HFFc6 (cell line): Measurements from ENCODE around the gene TMEM87B. TPM values are rescaled to one million over a fixed set of nuclear protein-coding genes. Genes with fewer than 3 reads are reported as not detected.

Experiments
- DNase-seq: peaks from one replicate; pipeline ENCODE4 v3.0.0-alpha.2; 2018
- H3K27ac Mint-ChIP-seq: 2 replicates; pipeline ENCODE4 v1.8.0; 2020; ENCODE audit warnings: mild to moderate bottlenecking, mixed read lengths
- H3K27me3 Mint-ChIP-seq: 2 replicates; pipeline ENCODE4 v1.8.0; 2021; ENCODE audit warnings: mild to moderate bottlenecking, moderate library complexity, mixed read lengths; ENCODE audit not compliant: insufficient read depth
- H3K36me3 Mint-ChIP-seq: 2 replicates; pipeline ENCODE4 v1.8.0; 2021; ENCODE audit warnings: low read depth, mixed read lengths
- H3K4me1 Mint-ChIP-seq: 2 replicates; pipeline ENCODE4 v1.8.0; 2020; ENCODE audit warnings: low read depth, mixed read lengths
- H3K4me3 Mint-ChIP-seq: 2 replicates; pipeline ENCODE4 v1.8.0; 2020; ENCODE audit warnings: mild to moderate bottlenecking, moderate library complexity, mixed read lengths
- H3K9me3 Mint-ChIP-seq: 2 replicates; pipeline ENCODE4 v1.8.0; 2020; ENCODE audit warnings: mild to moderate bottlenecking, mixed read lengths
- CTCF ChIP-seq: fragments of 200-600 bp; sonication (generic); IDR thresholded peaks from 2 replicates; pipeline ENCODE4 v1.5.0; 2021; ENCODE audit warnings: antibody characterized with exemption, mild to moderate bottlenecking
- total RNA-seq, 6 experiments: library from RNA; stranded (reverse); fragmentation: NEBNext Ultra II Directional; extraction: Animal tissue kit (Norgen Biotek cat#: 25700); gene quantifications; 2 replicates in 1 of 6; 3 replicates in 5 of 6; pipeline ENCODE4 v1.2.3, GENCODE V29; 2021

The TMEM87B gene
- total RNA-seq, 6 experiments from 2014 or later, result 37.9 to 51.6 (median 39.7) TPM

- no peak overlapping the region for H3K27ac Mint-ChIP-seq
- no peak overlapping the region for H3K4me3 Mint-ChIP-seq
- H3K27me3 Mint-ChIP-seq, result peaks cover 5% of the 10 kb centered on the region
- no peaks in the 10 kb centered on the region for H3K9me3 Mint-ChIP-seq
- H3K4me1 Mint-ChIP-seq, result peaks cover 32% of the 10 kb centered on the region
- H3K36me3 Mint-ChIP-seq, result peaks cover 83% of the 10 kb centered on the region
- TF ChIP-seq CTCF, result no peak
- no peak for DNase-seq
Observed at GRCh38 chr2:112085375-112085730, 30.3 kb downstream of the TMEM87B start.

- H3K9me3 Mint-ChIP-seq, result no peaks in the 10 kb centered on the region
- peaks cover 82% of the 10 kb centered on the region for H3K36me3 Mint-ChIP-seq
- H3K4me1 Mint-ChIP-seq, result peaks cover 27% of the 10 kb centered on the region
- DNase-seq, result no peak
- peaks cover 5% of the 10 kb centered on the region for H3K27me3 Mint-ChIP-seq
- no peak overlapping the region for H3K4me3 Mint-ChIP-seq
- no peak for TF ChIP-seq CTCF
- no peak overlapping the region for H3K27ac Mint-ChIP-seq
Observed at GRCh38 chr2:112085916-112086669, 31.0 kb downstream of the TMEM87B start.

DNA sequence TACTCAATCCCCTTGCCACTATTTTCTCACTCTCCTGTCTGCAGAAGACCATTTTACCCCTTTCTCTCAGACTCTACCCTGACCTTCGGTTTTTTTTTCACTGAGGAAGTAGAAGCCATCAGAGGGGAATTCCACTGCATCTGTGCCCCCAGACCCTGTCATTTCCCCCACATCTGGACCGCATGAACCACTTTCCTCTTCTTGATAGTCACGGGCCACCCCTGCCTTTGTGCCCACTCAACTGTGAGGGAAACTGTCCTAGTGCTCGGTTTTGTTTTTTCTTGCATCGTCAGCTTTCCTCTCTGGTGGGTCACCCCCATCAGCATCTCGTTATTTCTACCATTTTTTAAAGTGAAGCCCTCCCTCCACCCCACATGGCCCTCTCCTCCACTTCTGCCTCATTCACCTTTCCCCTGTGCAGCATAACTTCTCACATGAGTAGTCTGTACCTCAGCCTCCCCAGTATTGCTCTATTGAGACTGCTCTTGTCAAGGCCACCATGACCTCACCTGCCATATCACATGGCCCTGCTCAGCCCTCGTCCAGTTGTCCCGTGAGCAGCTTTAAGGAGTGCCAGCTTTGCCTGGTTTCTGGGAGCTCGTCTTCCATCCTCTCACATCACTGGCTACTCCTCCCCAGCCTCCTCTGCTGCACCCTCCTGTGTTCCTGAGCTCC lies 32.4 kb downstream of the TMEM87B start:
- Mint-ChIP-seq H3K36me3 (peaks cover 69% of the 10 kb centered on the region), H3K27ac (no peak overlapping the region), H3K9me3 (no peaks in the 10 kb centered on the region), H3K27me3 (peaks cover 2% of the 10 kb centered on the region; the same call in 1 of the 2 replicates), H3K4me3 (no peak overlapping the region), H3K4me1 (peaks cover 32% of the 10 kb centered on the region)
- no peak for DNase-seq
- no peak for TF ChIP-seq CTCF

DNA sequence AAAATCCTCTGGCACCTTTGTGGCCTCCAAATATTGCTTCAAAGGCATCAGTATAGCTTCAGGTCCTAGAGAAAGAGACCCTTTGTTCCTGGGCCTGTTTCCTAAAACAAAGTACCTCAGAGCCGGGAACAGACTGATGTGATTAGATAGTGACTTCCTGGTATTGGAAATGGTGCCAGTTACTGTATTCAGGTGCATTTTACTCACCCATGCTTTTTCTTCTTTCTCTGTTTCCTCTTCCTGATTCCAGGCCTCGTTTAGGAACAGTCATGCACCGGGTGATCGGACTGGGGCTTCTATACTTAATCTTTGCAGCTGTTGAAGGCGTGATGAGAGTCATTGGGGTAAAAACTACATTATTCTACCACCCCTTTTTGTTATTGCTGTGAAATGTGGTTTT lies 34.3 kb downstream of the TMEM87B start:
- TF ChIP-seq CTCF, result no peak
- Mint-ChIP-seq H3K27ac (no peak overlapping the region), H3K27me3 (no peaks in the 10 kb centered on the region; the same call in 1 of the 2 replicates), H3K9me3 (no peaks in the 10 kb centered on the region), H3K4me1 (peaks cover 48% of the 10 kb centered on the region), H3K36me3 (peaks cover 53% of the 10 kb centered on the region), H3K4me3 (no peak overlapping the region)
- DNase-seq, result no peak

GRCh38 chr2:112092286-112093041 lies 37.4 kb downstream of the TMEM87B start:
- DNase-seq, result peak; percentile 55
- Mint-ChIP-seq H3K4me1 (peaks cover 58% of the 10 kb centered on the region), H3K4me3 (peak overlapping the region; percentile 23), H3K9me3 (no peaks in the 10 kb centered on the region), H3K27ac (peak overlapping the region; percentile 77), H3K36me3 (peaks cover 39% of the 10 kb centered on the region), H3K27me3 (no peaks in the 10 kb centered on the region; the same call in 1 of the 2 replicates)
- TF ChIP-seq CTCF, result no peak
